Heart left ventricle (tissue), 16 donors: ENCODE measurements around the gene CYP26C1. TPM values are rescaled to one million over a fixed set of nuclear protein-coding genes. Genes with fewer than 3 reads are reported as not detected.

Experiments used
- ATAC-seq, 4 donors: fragments of 200-7000 bp; cut with Tn5 transposase; one replicate each; pipeline ENCODE4 v1.9.1; 2020 to 2022; ENCODE audit warnings: moderate library complexity in 4 of 4, mild to moderate bottlenecking in 3 of 4, moderate number of reproducible peaks in 1 of 4
- DNase-seq, 5 donors: peaks; one replicate each; pipeline ENCODE4 v3.0.0-alpha.2; 2020
- H3K27ac ChIP-seq, 12 donors: fragments of 200-600 bp; sonication (generic) in 4 of 12; one replicate each; pipeline versions ENCODE4 v1.5.0 to v1.8.0; 2016 to 2022; ENCODE audit warnings: mild to moderate bottlenecking in 2 of 12
- H3K27me3 ChIP-seq, 9 donors: fragments of 200-600 bp; sonication (generic) in 2 of 9; one replicate each; pipeline versions ENCODE4 v1.5.1 to v1.8.0; 2016 to 2022; ENCODE audit warnings: mild to moderate bottlenecking in 3 of 9
- H3K36me3 ChIP-seq, 9 donors: fragments of 200-600 bp; sonication (generic) in 2 of 9; one replicate each; pipeline versions ENCODE4 v1.5.0 to v1.8.0; 2018 to 2022; ENCODE audit warnings: mild to moderate bottlenecking in 2 of 9
- H3K4me1 ChIP-seq, 12 donors: fragments of 200-600 bp; sonication (generic) in 4 of 12; one replicate each; pipeline versions ENCODE4 v1.5.0 to v1.8.0; 2016 to 2022; ENCODE audit warnings: mild to moderate bottlenecking in 3 of 12
- H3K4me3 ChIP-seq, 12 donors: fragments of 200-600 bp; sonication (generic) in 4 of 12; one replicate each; pipeline versions ENCODE4 v1.5.0 to v1.8.0; 2017 to 2022; ENCODE audit warnings: mild to moderate bottlenecking in 9 of 12, moderate library complexity in 4 of 12
- H3K9me3 ChIP-seq, 12 donors: fragments of 200-600 bp; sonication (generic) in 4 of 12; one replicate each; pipeline versions ENCODE4 v1.5.0 to v1.8.0; 2016 to 2022; ENCODE audit warnings: mild to moderate bottlenecking in 1 of 12
- CTCF ChIP-seq, 12 donors: fragments of 200-600 bp; sonication (generic) in 4 of 12; IDR thresholded peaks; one replicate each; pipeline versions ENCODE4 v1.5.0 to v1.8.0; 2018 to 2022; ENCODE audit warnings: antibody characterized with exemption in 12 of 12, mild to moderate bottlenecking in 5 of 12
- POLR2A ChIP-seq, 2 donors: fragments of 450-650 bp; IDR thresholded peaks; one replicate each; pipeline ENCODE4 v1.6.1; 2017; ENCODE audit warnings: antibody characterized with exemption in 2 of 2, mild to moderate bottlenecking in 2 of 2, moderate library complexity in 2 of 2
- WGBS, 4 donors: extraction: QIAGEN DNeasy Blood & Tissue Kit in 2 of 4; methylation state at CpG; one replicate each; pipeline versions ENCODE4 v1.1.5 to v1.1.7; 2013 to 2018; 5-methylcytosine and 5-hydroxymethylcytosine counted together
- intact Hi-C, 10 donors: fragments of 100-400 bp; cut with DNase I; formaldehyde crosslinking; loops; one replicate each; pipeline versions ENCODE4 v1.11.1 to v1.14.2; 2022
- polyA plus RNA-seq, 2 donors: library from polyadenylated mRNA; stranded (reverse); fragments of 200-250 nt; gene quantifications; one replicate each; pipeline ENCODE4 v1.2.3, GENCODE V29; 2013
- total RNA-seq, 9 donors: library from RNA; depleted of rRNA in 2 of 9; stranded (reverse); fragments of >200 nt in 2 of 9; fragmentation: NEBNext Ultra II Directional in 3 of 9; extraction: Animal tissue kit (Norgen Biotek cat#: 25700) in 3 of 9; gene quantifications; one replicate each; pipeline versions ENCODE4 v1.1.0 to v1.2.4, GENCODE V29; 2016 to 2023
- donor health status: ischemic (EF 13 %, LVEDD 7.1; RV severe dilation, severe dysfunction).
- donor health status: healthy with polysubstance abuse.
- donor health status: DM: no; HTN: yes; CAD: no.
- donor health status: DM: no; HTN: no; CAD: no.
- donor health status: ischemic (EF 25% LVEDD 6.9; RV normal size, moderate dysfunction).
- donor health status: ischemic (EF 25% LVEDD 5.7; RV mildly dilated, moderate dysfunction).
- donor health status: healthy.
- donor health status: DM: yes; HTN: yes; CAD: no.
- donor health status: ischemic (EF 35%, LVEDD 5.7; RV mildly dilated, moderate dysfunction).
- donor health status: nonischemic (EF 11% LVEDD 7.7; RV severe dilation, severe dysfunction).
- donor health status: DM: yes; HTN: yes; CAD: no.
- donor health status: PGD.
- donor health status: ischemic (EF 29% LVEDD 5.4; RV normal size, mild dysfunction).
- donor health status: nonischemic (EF 23%, LVEDD 6.1; RV moderate dilation, normal function).

CYP26C1 gene
- total and polyA plus RNA-seq, 11 donors: 0.07 TPM; not detected in 10

GRCh38 chr10:93066544-93066913, 5.9 kb downstream of the CYP26C1 start:
- Histone ChIP-seq H3K4me3 (no peak overlapping the region), H3K27ac (no peak overlapping the region), H3K27me3 (peaks cover 30 to 98% (median 82%) of the 10 kb centered on the region in 9 donors), H3K36me3 (no peaks in the 10 kb centered on the region), H3K4me1 (peaks cover 4 to 38% (median 19%) of the 10 kb centered on the region in 12 donors), H3K9me3 (no peaks in the 10 kb centered on the region)
- no peak for TF ChIP-seq POLR2A (IDR thresholded peaks at IDR 0.05)
- no peak for TF ChIP-seq CTCF (IDR thresholded peaks at IDR 0.05)
- DNase-seq (no peak), ATAC-seq (no peak)
- intact Hi-C loops: loop anchor here in 1 of 10 donors (10.0 kb wide), 1 partner anchor 448 kb away; no protein-coding TSS in a partner anchor
- WGBS, 4 donors: 6 to 17% (median 14%) methylated on average over 8 to 11 of the region's 11 CpGs

GRCh38 chr10:93067443-93068365, 7.1 kb downstream of the CYP26C1 start:
- DNase-seq (no peak), ATAC-seq (no peak)
- no peak for TF ChIP-seq CTCF (IDR thresholded peaks at IDR 0.05)
- TF ChIP-seq POLR2A (IDR thresholded peaks at IDR 0.05): no peak
- H3K27ac ChIP-seq: no peak overlapping the region
- intact Hi-C loops: loop anchor here in 1 of 10 donors (10.0 kb wide), 1 partner anchor 447 kb away; no protein-coding TSS in a partner anchor
- no peak overlapping the region for H3K4me3 ChIP-seq
- no peaks in the 10 kb centered on the region for H3K36me3 ChIP-seq
- no peaks in the 10 kb centered on the region for H3K9me3 ChIP-seq
- WGBS, 4 donors: 9 to 12% (median 10%) methylated on average over 13 to 17 of the region's 17 CpGs
- H3K4me1 ChIP-seq: peaks cover 4 to 38% (median 18%) of the 10 kb centered on the region in 12 donors
- H3K27me3 ChIP-seq: peaks cover 30 to 97% (median 85%) of the 10 kb centered on the region in 9 donors

GRCh38 chr10:93068411-93069244, 8.0 kb downstream of the CYP26C1 start:
- DNase-seq: peak in 1 of 5 donors; percentile 59
- TF ChIP-seq CTCF (IDR thresholded peaks at IDR 0.05) (peak in 3 of 12 donors; percentile 9 to 24 (median 18)), POLR2A (IDR thresholded peaks at IDR 0.05) (no peak)
- Histone ChIP-seq H3K27me3 (peaks cover 31 to 97% (median 85%) of the 10 kb centered on the region in 9 donors), H3K9me3 (no peaks in the 10 kb centered on the region), H3K4me3 (peak overlapping the region in 5 of 12 donors; percentile 3 to 30 (median 24)), H3K36me3 (no peaks in the 10 kb centered on the region), H3K4me1 (peaks cover 0 to 40% (median 19%) of the 10 kb centered on the region in 12 donors), H3K27ac (no peak overlapping the region)
- peak in 3 of 4 donors; percentile 9 to 22 (median 14) for ATAC-seq
- WGBS, 4 donors: 2 to 6% (median 3%) methylated on average over 39 to 73 of the region's 73 CpGs
- intact Hi-C loops: loop anchor here in 1 of 10 donors (10.0 kb wide), 1 partner anchor 446 kb away; no protein-coding TSS in a partner anchor
